Uterus (tissue), 2 donors: Measurements from ENCODE around the gene ITGB4.

Experiments used
- POLR2A ChIP-seq, 2 donors: fragments of 450-650 bp; IDR thresholded peaks; one replicate each; pipeline ENCODE4 v1.6.1; 2016; ENCODE audit warnings: antibody characterized with exemption in 2 of 2, mild to moderate bottlenecking in 1 of 2, moderate library complexity in 1 of 2
- TF ChIP-seq, protein P1 (sequence below), 4 experiments: fragments of 200-600 bp in 2 of 4; fragments of 450-650 bp in 2 of 4; sonication (generic) in 2 of 4; IDR thresholded peaks; one replicate each; pipeline ENCODE4 v1.5.1; 2016 to 2019; ENCODE audit warnings: antibody characterized with exemption in 4 of 4, mild to moderate bottlenecking in 2 of 4, moderate library complexity in 1 of 4

DNA sequence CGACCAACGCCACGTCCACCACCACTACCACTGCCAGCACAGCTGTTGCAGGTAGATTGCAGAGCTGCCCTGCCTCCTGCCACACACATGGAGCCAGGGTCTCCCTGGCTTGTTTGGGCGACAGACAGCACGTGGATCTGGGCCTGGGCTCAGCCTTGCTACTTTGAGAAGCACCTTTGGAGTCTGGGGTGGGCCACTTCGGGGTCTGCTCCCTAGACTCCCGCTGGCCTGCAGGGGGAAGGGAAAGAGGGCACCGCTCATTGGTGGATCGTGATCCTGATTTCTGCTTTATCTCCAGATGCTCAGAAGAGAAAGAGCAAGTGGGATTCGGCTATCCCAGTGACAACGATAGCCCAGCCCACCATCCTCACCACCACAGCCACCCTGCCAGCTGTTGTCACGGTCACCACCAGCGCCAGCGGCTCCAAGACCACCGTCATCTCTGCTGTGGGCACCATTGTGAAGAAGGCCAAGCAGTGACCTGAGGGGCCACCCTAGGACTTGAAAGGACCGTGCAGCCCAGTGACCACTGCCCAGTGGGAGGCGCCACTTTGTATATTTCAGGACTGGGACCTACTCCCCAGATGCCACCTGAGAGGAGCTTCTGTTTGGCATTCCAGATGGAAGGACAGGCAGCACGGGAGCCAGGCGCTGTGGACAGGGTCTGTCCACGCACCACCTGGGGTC lies 15.1 kb upstream of the ITGB4 start:
- TF ChIP-seq, protein P1, sequence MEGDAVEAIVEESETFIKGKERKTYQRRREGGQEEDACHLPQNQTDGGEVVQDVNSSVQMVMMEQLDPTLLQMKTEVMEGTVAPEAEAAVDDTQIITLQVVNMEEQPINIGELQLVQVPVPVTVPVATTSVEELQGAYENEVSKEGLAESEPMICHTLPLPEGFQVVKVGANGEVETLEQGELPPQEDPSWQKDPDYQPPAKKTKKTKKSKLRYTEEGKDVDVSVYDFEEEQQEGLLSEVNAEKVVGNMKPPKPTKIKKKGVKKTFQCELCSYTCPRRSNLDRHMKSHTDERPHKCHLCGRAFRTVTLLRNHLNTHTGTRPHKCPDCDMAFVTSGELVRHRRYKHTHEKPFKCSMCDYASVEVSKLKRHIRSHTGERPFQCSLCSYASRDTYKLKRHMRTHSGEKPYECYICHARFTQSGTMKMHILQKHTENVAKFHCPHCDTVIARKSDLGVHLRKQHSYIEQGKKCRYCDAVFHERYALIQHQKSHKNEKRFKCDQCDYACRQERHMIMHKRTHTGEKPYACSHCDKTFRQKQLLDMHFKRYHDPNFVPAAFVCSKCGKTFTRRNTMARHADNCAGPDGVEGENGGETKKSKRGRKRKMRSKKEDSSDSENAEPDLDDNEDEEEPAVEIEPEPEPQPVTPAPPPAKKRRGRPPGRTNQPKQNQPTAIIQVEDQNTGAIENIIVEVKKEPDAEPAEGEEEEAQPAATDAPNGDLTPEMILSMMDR (IDR thresholded peaks at IDR 0.05), result no peak
- TF ChIP-seq POLR2A (IDR thresholded peaks at IDR 0.05), result no peak
